ENCODE results near the gene DSTN.

Gene DSTN

GRCh38 chr20:17637413-17637780 is 67.5 kb downstream of the DSTN start:
- DNase-seq (ENCODE audit: low read depth, low spot score) = no peak

- no peak for DNase-seq (ENCODE audit: low read depth, low spot score)
Observed at GRCh38 chr20:17637985-17638640, 68.2 kb downstream of the DSTN start.

- DNase-seq (ENCODE audit: low read depth, low spot score) = no peak
Observed at GRCh38 chr20:17638835-17639407, 69.0 kb downstream of the DSTN start.

- no peak for DNase-seq (ENCODE audit: low read depth, low spot score)
Observed at GRCh38 chr20:17640146-17640874, 70.4 kb downstream of the DSTN start.

- DNase-seq (ENCODE audit: low read depth, low spot score) = no peak
Observed at GRCh38 chr20:17640875-17641378, 71.1 kb downstream of the DSTN start.

- DNase-seq (ENCODE audit: low read depth, low spot score) = no peak
Observed at GRCh38 chr20:17641520-17641964, 71.7 kb downstream of the DSTN start.

GRCh38 chr20:17641993-17642392 is 72.1 kb downstream of the DSTN start:
- no peak for DNase-seq (ENCODE audit: low read depth, low spot score)

GRCh38 chr20:17642404-17643269 is 72.8 kb downstream of the DSTN start:
- no peak for DNase-seq (ENCODE audit: low read depth, low spot score)

GRCh38 chr20:17643531-17644188 is 73.8 kb downstream of the DSTN start:
- no peak for DNase-seq (ENCODE audit: low read depth, low spot score)

- no peak for DNase-seq (ENCODE audit: low read depth, low spot score)
Observed at GRCh38 chr20:17644451-17644850, 74.6 kb downstream of the DSTN start.

- DNase-seq (ENCODE audit: low read depth, low spot score) = no peak
Observed at GRCh38 chr20:17645010-17645409, 75.1 kb downstream of the DSTN start.

GRCh38 chr20:17645546-17646208 is 75.8 kb downstream of the DSTN start:
- DNase-seq (ENCODE audit: low read depth, low spot score) = no peak

GRCh38 chr20:17646209-17646960 is 76.5 kb downstream of the DSTN start:
- DNase-seq (ENCODE audit: low read depth, low spot score) = no peak

GRCh38 chr20:17646961-17647301 is 77.1 kb downstream of the DSTN start:
- no peak for DNase-seq (ENCODE audit: low read depth, low spot score)

- no peak for DNase-seq (ENCODE audit: low read depth, low spot score)
Observed at GRCh38 chr20:17647391-17648314, 77.8 kb downstream of the DSTN start.

GRCh38 chr20:17648315-17648646 is 78.4 kb downstream of the DSTN start:
- DNase-seq (ENCODE audit: low read depth, low spot score) = no peak

GRCh38 chr20:17648791-17649730 is 79.2 kb downstream of the DSTN start:
- no peak for DNase-seq (ENCODE audit: low read depth, low spot score)

All from ELF-1 (cell line).